Panc1 (cell line): ENCODE results near the gene SCGB3A1.

Source experiments
- SIN3A ChIP-seq: IDR thresholded peaks from 2 replicates; pipeline ENCODE4 v1.6.1; 2012; ENCODE audit warnings: low read depth, mild to moderate bottlenecking, low read length, moderate library complexity, borderline replicate concordance; ENCODE audit not compliant: insufficient read depth
- TCF7L2 ChIP-seq: IDR thresholded peaks from 2 replicates; pipeline ENCODE4 v1.6.1; 2011; ENCODE audit warnings: mild to moderate bottlenecking, low read depth, low read length, inconsistent platforms
- TF ChIP-seq, protein P1 (sequence below): fragments of 450-650 bp; IDR thresholded peaks from 2 replicates; pipeline ENCODE4 v1.5.1; 2017; ENCODE audit warnings: mild to moderate bottlenecking

DNA sequence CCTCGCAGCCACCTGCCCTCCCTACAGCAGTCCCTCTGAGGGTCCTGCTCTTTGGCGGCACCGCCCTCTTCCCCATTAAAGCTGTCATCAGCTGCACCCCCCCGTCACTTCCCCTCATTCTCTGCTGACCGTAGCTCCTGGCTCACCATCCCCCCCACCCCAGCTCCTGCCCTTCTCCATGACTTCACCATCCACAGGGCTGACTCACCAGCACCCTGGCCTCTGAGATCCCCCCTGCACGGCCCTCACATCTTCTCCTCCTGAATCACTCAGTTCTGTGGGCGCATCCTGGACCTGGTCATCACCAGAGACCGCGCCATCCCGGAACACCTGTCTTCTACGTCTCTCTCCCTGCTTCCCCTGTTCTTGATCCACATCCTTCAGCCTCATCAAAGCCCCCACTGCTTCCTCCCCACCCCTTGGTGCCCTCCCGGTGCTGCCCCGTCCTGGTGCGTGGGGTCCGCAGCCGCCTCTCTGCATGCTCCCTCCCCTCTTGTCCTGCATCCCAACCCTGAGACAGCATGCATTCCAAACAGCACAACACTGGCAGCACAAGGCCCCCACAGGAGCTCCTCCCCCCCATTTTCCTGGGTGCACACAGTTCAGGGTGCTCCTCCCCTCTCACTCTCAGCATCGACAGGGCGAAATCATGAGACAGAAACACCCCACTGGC lies 45.2 kb upstream of the SCGB3A1 start:
- TF ChIP-seq, protein P1, sequence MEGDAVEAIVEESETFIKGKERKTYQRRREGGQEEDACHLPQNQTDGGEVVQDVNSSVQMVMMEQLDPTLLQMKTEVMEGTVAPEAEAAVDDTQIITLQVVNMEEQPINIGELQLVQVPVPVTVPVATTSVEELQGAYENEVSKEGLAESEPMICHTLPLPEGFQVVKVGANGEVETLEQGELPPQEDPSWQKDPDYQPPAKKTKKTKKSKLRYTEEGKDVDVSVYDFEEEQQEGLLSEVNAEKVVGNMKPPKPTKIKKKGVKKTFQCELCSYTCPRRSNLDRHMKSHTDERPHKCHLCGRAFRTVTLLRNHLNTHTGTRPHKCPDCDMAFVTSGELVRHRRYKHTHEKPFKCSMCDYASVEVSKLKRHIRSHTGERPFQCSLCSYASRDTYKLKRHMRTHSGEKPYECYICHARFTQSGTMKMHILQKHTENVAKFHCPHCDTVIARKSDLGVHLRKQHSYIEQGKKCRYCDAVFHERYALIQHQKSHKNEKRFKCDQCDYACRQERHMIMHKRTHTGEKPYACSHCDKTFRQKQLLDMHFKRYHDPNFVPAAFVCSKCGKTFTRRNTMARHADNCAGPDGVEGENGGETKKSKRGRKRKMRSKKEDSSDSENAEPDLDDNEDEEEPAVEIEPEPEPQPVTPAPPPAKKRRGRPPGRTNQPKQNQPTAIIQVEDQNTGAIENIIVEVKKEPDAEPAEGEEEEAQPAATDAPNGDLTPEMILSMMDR, result no peak
- no peak for TF ChIP-seq SIN3A
- no peak for TF ChIP-seq TCF7L2
